HUES48 (cell line): Measurements from ENCODE around the gene SYAP1.
A peak's percentile ranks its signal among the peaks of the same experiment; 100 is the strongest.
"Not testable (repeated sequence)": the region's sequence is repeated elsewhere in the genome, so short reads cannot be mapped to it uniquely, and the experiment has no call there.

Source experiments
- H3K27ac ChIP-seq: one replicate; pipeline ENCODE4 v1.7.0; 2013; ENCODE audit warnings: low read depth, low read length, inconsistent platforms
- H3K27me3 ChIP-seq: 2 replicates; pipeline ENCODE4 v1.6.1; 2013; ENCODE audit warnings: mild to moderate bottlenecking, low read length; ENCODE audit not compliant: control insufficient read depth, insufficient read depth
- H3K36me3 ChIP-seq: 2 replicates; pipeline ENCODE4 v1.6.1; 2013; ENCODE audit warnings: low read length; ENCODE audit not compliant: control insufficient read depth, insufficient read depth
- H3K4me1 ChIP-seq: 2 replicates; pipeline ENCODE4 v1.6.1; 2013; ENCODE audit warnings: mild to moderate bottlenecking, low read length; ENCODE audit not compliant: control insufficient read depth, insufficient read depth
- H3K4me3 ChIP-seq: 2 replicates; pipeline ENCODE4 v1.5.1; 2013; ENCODE audit warnings: mild to moderate bottlenecking, low read depth, low read length
- H3K9ac ChIP-seq: 2 replicates; pipeline ENCODE4 v1.6.1; 2013; ENCODE audit warnings: mild to moderate bottlenecking, low read depth, low read length, moderate library complexity
- H3K9me3 ChIP-seq: 2 replicates; pipeline ENCODE4 v1.6.1; 2013; ENCODE audit warnings: low read length; ENCODE audit not compliant: control insufficient read depth, insufficient read depth

SYAP1 gene

DNA sequence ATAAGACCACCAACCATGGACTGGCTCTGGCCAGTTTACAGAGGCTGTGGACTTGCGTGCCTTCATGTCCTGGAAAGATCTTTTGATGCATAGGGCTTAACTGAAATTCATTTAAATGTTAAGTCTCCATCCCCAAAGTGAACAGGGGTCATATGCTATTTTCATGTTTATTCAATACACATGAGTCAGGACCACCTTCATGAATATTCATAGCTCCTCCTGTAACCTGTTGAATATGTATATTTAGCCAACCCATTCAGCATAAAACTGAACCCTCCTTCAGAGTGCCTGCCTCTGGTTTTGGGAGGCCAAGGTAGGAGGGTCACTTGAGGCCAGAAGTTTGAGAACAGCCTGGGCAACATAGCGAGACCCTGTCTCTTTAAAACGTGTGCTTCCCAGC is 14.0 kb upstream of the SYAP1 start:
- no peaks in the 10 kb centered on the region for H3K4me1 ChIP-seq
- peaks cover 79% of the 10 kb centered on the region for H3K36me3 ChIP-seq
- no peak overlapping the region for H3K9ac ChIP-seq

DNA sequence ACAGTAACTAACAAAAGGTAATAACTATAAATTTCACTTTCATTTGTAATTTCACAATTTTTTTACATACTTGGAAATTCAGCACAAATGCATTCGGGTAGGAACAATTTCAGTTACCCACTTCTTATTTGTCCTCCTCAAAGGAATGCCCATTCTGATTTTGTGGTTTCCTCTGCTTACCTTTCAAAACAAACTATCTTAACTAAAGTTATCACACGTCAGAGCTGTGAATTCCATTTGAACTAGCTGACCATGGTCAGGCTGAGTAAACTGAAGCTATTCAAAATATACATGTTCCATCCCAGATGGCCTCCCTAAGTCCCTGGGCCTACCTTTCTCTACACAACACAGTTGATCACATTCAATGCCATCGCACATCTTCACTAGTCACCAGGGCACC is 11.4 kb upstream of the SYAP1 start:
- H3K36me3 ChIP-seq: peaks cover 57% of the 10 kb centered on the region

More for the DNA sequence above, 14.0 kb upstream of the SYAP1 start:
- Histone ChIP-seq H3K9me3 (no peaks in the 10 kb centered on the region), H3K27ac (no peak overlapping the region), H3K4me3 (no peak overlapping the region), H3K27me3 (no peaks in the 10 kb centered on the region)

GRCh38 chrX:16711219-16711811 is 8.1 kb upstream of the SYAP1 start:
- H3K27ac ChIP-seq: peak overlapping the region; percentile 79
- no peaks in the 10 kb centered on the region for H3K27me3 ChIP-seq
- peak overlapping the region; percentile 93 for H3K9ac ChIP-seq
- H3K4me3 ChIP-seq: peak overlapping the region; percentile 77
- peaks cover 8% of the 10 kb centered on the region; the same call in 1 of the 2 replicates for H3K4me1 ChIP-seq
- peaks cover 30% of the 10 kb centered on the region for H3K36me3 ChIP-seq
- H3K9me3 ChIP-seq: no peaks in the 10 kb centered on the region

More for the DNA sequence above, 11.4 kb upstream of the SYAP1 start:
- no peak overlapping the region for H3K9ac ChIP-seq
- no peaks in the 10 kb centered on the region for H3K27me3 ChIP-seq
- no peaks in the 10 kb centered on the region for H3K9me3 ChIP-seq
- no peak overlapping the region for H3K4me3 ChIP-seq
- H3K4me1 ChIP-seq: peaks cover 8% of the 10 kb centered on the region; the same call in 1 of the 2 replicates
- H3K27ac ChIP-seq: no peak overlapping the region

- Histone ChIP-seq H3K4me3 (peak overlapping the region; percentile 77), H3K27me3 (no peaks in the 10 kb centered on the region), H3K27ac (peak overlapping the region; percentile 79), H3K9me3 (no peaks in the 10 kb centered on the region), H3K9ac (peak overlapping the region; percentile 93), H3K36me3 (peaks cover 23% of the 10 kb centered on the region), H3K4me1 (peaks cover 8% of the 10 kb centered on the region; the same call in 1 of the 2 replicates)
Observed at GRCh38 chrX:16711893-16712547, 7.4 kb upstream of the SYAP1 start.

GRCh38 chrX:16712548-16713155 is 6.8 kb upstream of the SYAP1 start, which contains the start of gene CTPS2:
CTPS2 (minus strand) TSS chrX:16712669; CDS start chrX:16702902, 9,767 bp downstream.
- peak within 1 kb of the TSS; percentile 77 for H3K4me3 ChIP-seq
- no peaks in the 10 kb centered on the region for H3K9me3 ChIP-seq
- H3K27me3 ChIP-seq: no peaks in the 10 kb centered on the region
- peaks cover 8% of the 10 kb centered on the region; the same call in 1 of the 2 replicates for H3K4me1 ChIP-seq
- H3K9ac ChIP-seq: peak within 1 kb of the TSS; percentile 93
- peaks cover 16% of the 10 kb centered on the region for H3K36me3 ChIP-seq
- peak within 1 kb of the TSS; percentile 79 for H3K27ac ChIP-seq

DNA sequence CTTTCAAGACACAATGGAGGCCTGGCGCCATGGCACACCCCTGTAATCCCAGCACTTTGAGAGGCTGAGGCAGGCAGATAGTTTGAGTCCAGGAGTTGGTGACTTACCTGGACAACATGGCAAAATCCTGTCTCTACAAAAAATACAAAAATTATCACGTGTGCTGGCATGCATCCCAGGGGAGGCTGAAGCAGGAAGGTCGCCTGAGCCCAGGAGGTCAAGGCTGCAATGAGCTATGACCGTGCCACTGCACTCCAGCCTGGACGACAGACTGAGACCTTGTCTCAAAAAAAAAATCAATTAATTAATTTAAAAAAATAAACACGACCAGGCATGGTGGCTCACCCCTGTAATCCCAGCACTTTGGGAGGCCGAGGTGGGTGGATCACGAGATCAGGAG is 4.9 kb upstream of the SYAP1 start:
- Histone ChIP-seq H3K27me3 (no peaks in the 10 kb centered on the region), H3K36me3 (peaks cover 6% of the 10 kb centered on the region; the same call in 1 of the 2 replicates), H3K9me3 (no peaks in the 10 kb centered on the region), H3K4me3 (no peak overlapping the region), H3K9ac (no peak overlapping the region), H3K4me1 (peaks cover 12% of the 10 kb centered on the region; the same call in 1 of the 2 replicates), H3K27ac (no peak overlapping the region)

DNA sequence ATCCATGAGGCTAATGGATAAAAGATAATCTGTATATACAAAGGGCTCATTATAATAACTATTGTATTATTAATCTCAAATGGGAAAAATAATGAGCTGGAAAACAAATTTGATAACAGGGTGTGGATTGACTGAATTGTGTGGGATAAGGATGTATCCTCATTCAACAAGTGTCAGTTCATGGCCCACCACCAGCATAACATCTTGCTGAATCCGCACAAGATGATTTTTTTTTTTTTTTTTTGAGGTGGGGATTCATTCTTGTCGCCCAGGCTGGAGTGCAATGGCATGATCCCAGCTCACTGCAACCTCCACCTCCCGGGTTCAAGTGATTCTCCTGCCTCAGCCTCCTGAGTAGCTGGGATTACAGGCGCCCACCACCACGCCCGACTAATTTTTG is 3.8 kb upstream of the SYAP1 start:
- not testable (repeated sequence) for H3K9ac ChIP-seq, H3K36me3 ChIP-seq, H3K4me3 ChIP-seq, H3K27me3 ChIP-seq, H3K27ac ChIP-seq, H3K9me3 ChIP-seq
- peaks cover 17% of the 10 kb centered on the region for H3K4me1 ChIP-seq

GRCh38 chrX:16716451-16716850 is 3.0 kb upstream of the SYAP1 start:
- H3K27ac ChIP-seq, H3K9ac ChIP-seq, H3K36me3 ChIP-seq, H3K9me3 ChIP-seq, H3K4me3 ChIP-seq, H3K27me3 ChIP-seq: not testable (repeated sequence)
- H3K4me1 ChIP-seq: peaks cover 11% of the 10 kb centered on the region

DNA sequence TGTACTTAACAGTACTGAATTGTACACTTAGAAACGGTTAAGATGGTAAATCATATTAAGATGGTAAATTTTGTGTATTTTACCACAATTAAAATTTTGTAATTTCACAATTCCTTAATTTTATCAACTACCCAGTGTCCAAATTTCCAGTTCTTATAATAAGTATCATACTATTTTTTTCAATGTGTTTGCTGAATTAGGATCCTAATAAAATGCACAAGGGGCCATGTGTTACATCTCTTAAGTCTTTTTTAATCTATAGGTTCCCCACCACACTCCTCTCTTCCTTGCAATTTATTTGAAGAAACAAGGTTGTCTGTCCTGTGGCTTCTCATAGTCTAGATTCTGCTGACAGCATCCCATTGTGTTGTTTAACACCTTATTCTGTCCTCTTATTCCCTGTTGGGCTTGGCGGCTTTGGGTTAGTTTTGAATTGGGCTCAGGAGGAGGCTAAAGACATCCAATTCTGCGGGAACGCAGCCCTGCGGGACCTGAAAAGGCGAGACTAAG is 533 bp upstream of the SYAP1 start:
- peaks cover 9% of the 10 kb centered on the region for H3K4me1 ChIP-seq
- peak overlapping the region; percentile 99 for H3K27ac ChIP-seq
- H3K4me3 ChIP-seq: peak overlapping the region; percentile 87
- peaks cover 4% of the 10 kb centered on the region; the same call in 1 of the 2 replicates for H3K36me3 ChIP-seq
- peak overlapping the region; percentile 97 for H3K9ac ChIP-seq
- H3K9me3 ChIP-seq: no peaks in the 10 kb centered on the region
- no peaks in the 10 kb centered on the region for H3K27me3 ChIP-seq

GRCh38 chrX:16722481-16722880 is 3.1 kb downstream of the SYAP1 start:
- Histone ChIP-seq H3K9ac (no peak overlapping the region), H3K9me3 (peaks cover 2% of the 10 kb centered on the region; the same call in 1 of the 2 replicates), H3K27ac (no peak overlapping the region), H3K36me3 (peaks cover 14% of the 10 kb centered on the region), H3K4me3 (no peak overlapping the region), H3K4me1 (peaks cover 9% of the 10 kb centered on the region), H3K27me3 (no peaks in the 10 kb centered on the region)

DNA sequence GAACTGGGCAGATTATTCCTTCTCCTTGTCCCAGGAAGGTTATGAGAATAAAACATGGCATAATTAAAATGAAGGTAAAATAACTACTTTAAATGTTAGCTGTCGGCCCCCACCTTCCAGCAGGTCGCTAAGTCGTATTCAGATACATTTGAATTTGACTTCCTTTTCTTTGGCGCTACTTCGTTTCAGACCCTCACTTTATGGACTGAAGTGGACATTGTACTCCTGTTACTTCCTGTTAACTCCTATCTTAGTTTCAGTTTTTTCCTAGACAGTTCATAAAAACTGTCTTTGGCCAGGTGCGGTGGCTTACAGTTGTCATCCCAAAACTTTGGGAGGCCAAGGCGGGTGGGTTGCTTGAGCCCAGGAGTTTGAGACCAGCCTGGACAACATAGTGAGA is 5.7 kb downstream of the SYAP1 start:
- Histone ChIP-seq H3K4me1 (peaks cover 5% of the 10 kb centered on the region), H3K4me3 (no peak overlapping the region), H3K9ac (no peak overlapping the region), H3K27ac (no peak overlapping the region), H3K27me3 (no peaks in the 10 kb centered on the region), H3K9me3 (peaks cover 8% of the 10 kb centered on the region; the same call in 1 of the 2 replicates), H3K36me3 (peaks cover 21% of the 10 kb centered on the region)
